CD8-positive, alpha-beta memory T cell (primary cell): Measurements from ENCODE around the gene PSD2. TPM values are rescaled to one million over a fixed set of nuclear protein-coding genes. Genes with fewer than 3 reads are reported as not detected.

Experiments used
- CTCF ChIA-PET: fragments of 350-600 bp; sonication (Branson Sonifier 250); formaldehyde crosslinking; loops from one replicate; lab custom pipeline; 2021; ENCODE audit warnings: antibody characterized with exemption; lab: Charles Lee
- POLR2A ChIA-PET: fragments of 350-600 bp; sonication (Branson Sonifier 250); formaldehyde crosslinking; loops from one replicate; lab custom pipeline; 2021; ENCODE audit warnings: antibody characterized with exemption; lab: Charles Lee
- DNase-seq, 5 donors: peaks; one replicate each; pipeline versions ENCODE4 v3.0.0 to v3.0.0-alpha.2; 2020 to 2022; ENCODE audit warnings: mixed read lengths in 1 of 5
- H3K27ac ChIP-seq: one replicate; pipeline ENCODE4 v1.7.0; 2013; ENCODE audit warnings: low read depth, mild to moderate bottlenecking, low read length, moderate library complexity
- H3K27me3 ChIP-seq: 2 replicates; pipeline ENCODE4 v1.7.0; 2013; ENCODE audit warnings: low read length, mild to moderate bottlenecking; ENCODE audit not compliant: insufficient read depth, poor library complexity, severe bottlenecking
- H3K36me3 ChIP-seq: 2 replicates; pipeline ENCODE4 v1.7.0; 2013; ENCODE audit warnings: mild to moderate bottlenecking, low read length, moderate library complexity; ENCODE audit not compliant: insufficient read depth
- H3K4me1 ChIP-seq: 2 replicates; pipeline ENCODE4 v1.7.0; 2013; ENCODE audit warnings: mild to moderate bottlenecking, low read length, moderate library complexity; ENCODE audit not compliant: insufficient read depth
- H3K4me3 ChIP-seq: 2 replicates; pipeline ENCODE4 v1.7.0; 2013; ENCODE audit warnings: mild to moderate bottlenecking, low read length
- H3K9me3 ChIP-seq: 2 replicates; pipeline ENCODE4 v1.7.0; 2013; ENCODE audit warnings: mild to moderate bottlenecking, low read length
- H3K27ac Mint-ChIP-seq, 8 donors: one replicate each; pipeline ENCODE4 v1.8.0; 2020 to 2021; ENCODE audit warnings: mixed read lengths in 8 of 8, mild to moderate bottlenecking in 6 of 8, inconsistent platforms in 3 of 8, moderate library complexity in 3 of 8
- H3K27me3 Mint-ChIP-seq, 2 donors: one replicate each; pipeline ENCODE4 v1.8.0; 2020 to 2021; ENCODE audit warnings: mixed read lengths in 2 of 2, mild to moderate bottlenecking in 1 of 2, moderate library complexity in 1 of 2
- H3K36me3 Mint-ChIP-seq, 3 donors: one replicate each; pipeline ENCODE4 v1.8.0; 2020 to 2021; ENCODE audit warnings: mixed read lengths in 3 of 3, inconsistent platforms in 1 of 3, mild to moderate bottlenecking in 1 of 3
- H3K4me1 Mint-ChIP-seq, 3 donors: one replicate each; pipeline ENCODE4 v1.8.0; 2020 to 2021; ENCODE audit warnings: mixed read lengths in 3 of 3, inconsistent platforms in 1 of 3, mild to moderate bottlenecking in 1 of 3
- H3K4me3 Mint-ChIP-seq, 7 donors: one replicate each; pipeline ENCODE4 v1.8.0; 2020 to 2021; ENCODE audit warnings: mixed read lengths in 7 of 7, mild to moderate bottlenecking in 6 of 7, moderate library complexity in 4 of 7, inconsistent platforms in 2 of 7
- H3K9me3 Mint-ChIP-seq, 5 donors: one replicate each; pipeline ENCODE4 v1.8.0; 2020 to 2022; ENCODE audit warnings: mixed read lengths in 5 of 5, mild to moderate bottlenecking in 3 of 5, moderate library complexity in 2 of 5, inconsistent platforms in 1 of 5
- polyA plus RNA-seq: library from polyadenylated mRNA; unstranded; fragments of 300-500 nt; fragmentation: Illumina TruSeq; gene quantifications from one replicate; pipeline ENCODE4 v1.2.3, GENCODE V29; 2021
- total RNA-seq, 2 experiments: library from RNA; stranded (reverse); gene quantifications; one replicate each; pipeline ENCODE4 v1.2.3, GENCODE V29; 2021

Gene PSD2
- total and polyA plus RNA-seq, 3 experiments from 2014 or later: 0.12 TPM; not detected in 2

DNA sequence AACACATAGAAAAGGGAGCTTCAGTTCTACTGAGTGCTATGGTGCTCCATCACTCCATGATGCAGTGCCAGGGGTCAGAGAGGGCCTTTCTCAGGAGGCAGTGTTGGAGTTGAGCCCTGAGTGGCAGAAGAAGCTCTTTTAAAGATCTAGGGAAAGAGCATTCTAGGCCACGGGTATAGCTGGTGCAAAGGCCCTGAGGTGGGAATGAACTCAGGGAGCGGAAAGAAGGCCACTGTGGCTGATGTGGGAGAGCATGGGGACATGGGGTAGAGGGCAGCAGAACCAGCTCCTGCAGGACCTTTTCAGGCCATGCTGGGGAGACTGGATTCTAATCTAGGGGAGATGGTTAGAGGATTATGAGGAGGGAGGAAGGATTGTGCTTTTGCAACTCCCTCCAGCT, 9.9 kb downstream of the PSD2 start:
- POLR2A ChIA-PET: no interaction called here
- H3K9me3 ChIP-seq: no peaks in the 10 kb centered on the region
- CTCF ChIA-PET: interaction anchor here (0.9 to 1.4 kb wide), 2 partner anchors 18 to 38 kb away, joined by 3 read pairs; no protein-coding TSS in a partner anchor
- H3K27ac ChIP-seq: no peak overlapping the region
- DNase-seq: no peak
- Mint-ChIP-seq H3K9me3 (no peaks in the 10 kb centered on the region), H3K4me1 (no peaks in the 10 kb centered on the region), H3K4me3 (no peak overlapping the region), H3K36me3 (peaks cover 0 to 7% (median 0%) of the 10 kb centered on the region in 3 donors), H3K27ac (no peak overlapping the region), H3K27me3 (peaks cover 37 to 56% of the 10 kb centered on the region in 2 donors)
- H3K36me3 ChIP-seq: no peaks in the 10 kb centered on the region
- no peaks in the 10 kb centered on the region for H3K27me3 ChIP-seq
- H3K4me3 ChIP-seq: no peak overlapping the region
- no peaks in the 10 kb centered on the region for H3K4me1 ChIP-seq

GRCh38 chr5:139806111-139806510, 10.5 kb downstream of the PSD2 start:
- no peaks in the 10 kb centered on the region for H3K9me3 ChIP-seq
- no peaks in the 10 kb centered on the region for H3K4me1 Mint-ChIP-seq
- no peaks in the 10 kb centered on the region for H3K27me3 ChIP-seq
- ChIA-PET CTCF (interaction anchor here (1.4 to 1.5 kb wide), 2 partner anchors 38 to 40 kb away, joined by 3 to 5 read pairs; no protein-coding TSS in a partner anchor), POLR2A (no interaction called here)
- no peak overlapping the region for H3K27ac ChIP-seq
- H3K36me3 ChIP-seq: no peaks in the 10 kb centered on the region
- H3K36me3 Mint-ChIP-seq: peaks cover 0 to 5% (median 0%) of the 10 kb centered on the region in 3 donors
- peak in 1 of 5 donors; percentile 13 for DNase-seq
- H3K4me1 ChIP-seq: no peaks in the 10 kb centered on the region
- H3K27ac Mint-ChIP-seq: no peak overlapping the region
- H3K27me3 Mint-ChIP-seq: peaks cover 38 to 51% of the 10 kb centered on the region in 2 donors
- no peaks in the 10 kb centered on the region for H3K9me3 Mint-ChIP-seq
- H3K4me3 Mint-ChIP-seq: no peak overlapping the region
- H3K4me3 ChIP-seq: no peak overlapping the region

DNA sequence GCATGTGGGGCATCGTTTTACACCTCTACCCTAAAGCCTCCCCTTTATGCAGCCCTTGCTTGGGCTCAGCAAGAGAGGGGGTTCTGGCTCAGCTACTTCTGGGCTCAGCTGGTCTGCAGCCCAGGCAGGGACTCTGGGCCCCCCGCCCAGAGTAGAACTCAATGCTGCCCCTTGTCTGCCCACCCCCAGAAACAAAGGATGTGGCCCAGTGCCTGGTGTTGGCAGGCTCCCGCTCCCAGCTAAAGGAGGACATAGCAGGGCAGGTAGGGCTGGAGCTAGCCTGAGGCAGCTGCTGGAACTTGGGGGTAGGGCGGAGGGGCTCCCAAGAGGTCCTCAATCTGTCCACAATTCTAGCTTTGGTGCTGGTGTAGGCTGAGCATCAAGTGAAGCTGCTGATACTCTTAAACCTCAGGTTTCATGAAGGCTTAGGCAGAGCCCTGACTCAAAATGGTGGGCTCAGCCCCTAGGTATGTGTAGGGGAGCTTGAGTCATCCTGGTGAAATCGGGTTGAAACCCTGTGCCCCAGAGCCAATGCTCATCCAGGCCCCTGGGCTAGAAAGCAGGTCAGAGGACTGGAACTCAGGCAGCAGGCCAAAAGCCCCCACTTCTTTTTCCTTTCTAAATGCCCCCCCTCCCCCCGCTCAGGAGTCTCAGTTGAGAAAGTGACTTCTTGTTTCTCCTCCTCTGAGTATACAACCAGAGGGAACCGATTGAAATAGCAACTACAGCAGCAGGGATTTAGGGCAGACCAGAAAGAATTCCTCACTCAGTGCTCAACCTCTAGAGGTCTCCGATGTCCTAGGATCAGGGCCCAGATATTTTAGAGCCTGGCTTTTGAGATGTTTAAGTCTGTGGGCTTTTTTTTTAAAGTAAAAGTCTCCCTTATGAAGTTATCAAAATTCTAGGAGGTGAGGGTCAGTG, 11.4 kb downstream of the PSD2 start:
- H3K4me1 Mint-ChIP-seq: no peaks in the 10 kb centered on the region
- no peaks in the 10 kb centered on the region for H3K27me3 ChIP-seq
- H3K4me1 ChIP-seq: no peaks in the 10 kb centered on the region
- no peak overlapping the region for H3K4me3 ChIP-seq
- no peak overlapping the region for H3K4me3 Mint-ChIP-seq
- H3K27me3 Mint-ChIP-seq: peaks cover 38 to 46% of the 10 kb centered on the region in 2 donors
- H3K36me3 ChIP-seq: no peaks in the 10 kb centered on the region
- no peak overlapping the region for H3K27ac Mint-ChIP-seq
- ChIA-PET CTCF (interaction anchor here (1.5 kb wide), 1 partner anchor 41 kb away, joined by 5 read pairs; no protein-coding TSS in a partner anchor), POLR2A (no interaction called here)
- no peaks in the 10 kb centered on the region for H3K36me3 Mint-ChIP-seq
- peak in 1 of 5 donors; percentile 11 for DNase-seq
- H3K27ac ChIP-seq: no peak overlapping the region
- no peaks in the 10 kb centered on the region for H3K9me3 Mint-ChIP-seq
- no peaks in the 10 kb centered on the region for H3K9me3 ChIP-seq

DNA sequence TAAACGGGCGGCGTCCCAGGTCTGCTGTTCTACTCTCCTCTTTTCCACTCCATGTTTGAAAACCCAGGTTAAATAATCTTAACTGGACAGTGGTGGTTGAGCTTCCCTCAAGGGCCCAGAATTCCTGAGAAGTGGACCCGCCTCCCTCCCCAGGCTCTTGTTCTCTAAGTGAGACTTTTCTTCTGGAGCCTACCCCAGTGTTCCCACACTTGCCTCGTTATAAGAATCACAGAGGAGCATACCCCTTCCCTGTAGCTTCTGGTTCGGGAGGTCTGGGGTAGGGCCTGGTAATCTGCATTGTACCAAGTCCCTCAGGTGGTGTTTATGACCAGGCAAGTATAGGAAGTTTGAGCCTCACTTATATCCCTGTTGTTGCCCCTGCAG, 12.0 kb downstream of the PSD2 start:
- CTCF ChIA-PET: no interaction called here
- Histone ChIP-seq H3K36me3 (no peaks in the 10 kb centered on the region), H3K4me3 (no peak overlapping the region), H3K27me3 (no peaks in the 10 kb centered on the region), H3K27ac (no peak overlapping the region), H3K4me1 (no peaks in the 10 kb centered on the region), H3K9me3 (no peaks in the 10 kb centered on the region)
- peaks cover 41 to 49% of the 10 kb centered on the region in 2 donors for H3K27me3 Mint-ChIP-seq
- H3K9me3 Mint-ChIP-seq: no peaks in the 10 kb centered on the region
- H3K4me3 Mint-ChIP-seq: no peak overlapping the region
- H3K27ac Mint-ChIP-seq: no peak overlapping the region
- peak in 1 of 5 donors; percentile 12 for DNase-seq
- POLR2A ChIA-PET: no interaction called here
- H3K4me1 Mint-ChIP-seq: no peaks in the 10 kb centered on the region
- no peaks in the 10 kb centered on the region for H3K36me3 Mint-ChIP-seq

GRCh38 chr5:139808481-139809330, 13.1 kb downstream of the PSD2 start:
- H3K27ac Mint-ChIP-seq: no peak overlapping the region
- H3K9me3 ChIP-seq: no peaks in the 10 kb centered on the region
- H3K4me1 ChIP-seq: no peaks in the 10 kb centered on the region
- no peak for DNase-seq
- H3K27ac ChIP-seq: no peak overlapping the region
- H3K4me3 Mint-ChIP-seq: no peak overlapping the region
- POLR2A ChIA-PET: no interaction called here
- no peaks in the 10 kb centered on the region for H3K27me3 ChIP-seq
- no peaks in the 10 kb centered on the region for H3K9me3 Mint-ChIP-seq
- H3K4me1 Mint-ChIP-seq: no peaks in the 10 kb centered on the region
- H3K4me3 ChIP-seq: no peak overlapping the region
- no peaks in the 10 kb centered on the region for H3K36me3 ChIP-seq
- CTCF ChIA-PET: no interaction called here
- no peaks in the 10 kb centered on the region for H3K36me3 Mint-ChIP-seq
- peaks cover 35 to 48% of the 10 kb centered on the region in 2 donors for H3K27me3 Mint-ChIP-seq

GRCh38 chr5:139809331-139809810, 13.8 kb downstream of the PSD2 start:
- POLR2A ChIA-PET: no interaction called here
- H3K4me3 ChIP-seq: no peak overlapping the region
- CTCF ChIA-PET: no interaction called here
- no peaks in the 10 kb centered on the region for H3K9me3 ChIP-seq
- no peaks in the 10 kb centered on the region for H3K27me3 ChIP-seq
- Mint-ChIP-seq H3K9me3 (no peaks in the 10 kb centered on the region), H3K4me3 (no peak overlapping the region), H3K36me3 (no peaks in the 10 kb centered on the region), H3K4me1 (no peaks in the 10 kb centered on the region), H3K27me3 (peaks cover 29 to 43% of the 10 kb centered on the region in 2 donors), H3K27ac (no peak overlapping the region)
- H3K4me1 ChIP-seq: no peaks in the 10 kb centered on the region
- no peaks in the 10 kb centered on the region for H3K36me3 ChIP-seq
- no peak overlapping the region for H3K27ac ChIP-seq
- no peak for DNase-seq

GRCh38 chr5:139810341-139811273, 15.0 kb downstream of the PSD2 start:
- ChIA-PET CTCF (interaction anchor here (0.9 kb wide), 1 partner anchor 14 kb away, joined by 3 read pairs; no protein-coding TSS in a partner anchor), POLR2A (no interaction called here)
- no peaks in the 10 kb centered on the region for H3K36me3 ChIP-seq
- H3K4me3 ChIP-seq: no peak overlapping the region
- H3K9me3 ChIP-seq: no peaks in the 10 kb centered on the region
- Mint-ChIP-seq H3K4me1 (no peaks in the 10 kb centered on the region), H3K9me3 (no peaks in the 10 kb centered on the region), H3K4me3 (no peak overlapping the region), H3K27me3 (peaks cover 25 to 39% of the 10 kb centered on the region in 2 donors), H3K27ac (no peak overlapping the region), H3K36me3 (no peaks in the 10 kb centered on the region)
- H3K27ac ChIP-seq: no peak overlapping the region
- DNase-seq: no peak
- no peaks in the 10 kb centered on the region for H3K27me3 ChIP-seq
- no peaks in the 10 kb centered on the region for H3K4me1 ChIP-seq
